ENCODE results near the gene SPDYE1. TPM values are rescaled to one million over a fixed set of nuclear protein-coding genes. Genes with fewer than 3 reads are reported as not detected.

Gene SPDYE1
- total and polyA plus RNA-seq, 2 of the 13 experiments (the other 11 are each of a cell fraction or from before 2014, with no cell fraction given) = not detected

DNA sequence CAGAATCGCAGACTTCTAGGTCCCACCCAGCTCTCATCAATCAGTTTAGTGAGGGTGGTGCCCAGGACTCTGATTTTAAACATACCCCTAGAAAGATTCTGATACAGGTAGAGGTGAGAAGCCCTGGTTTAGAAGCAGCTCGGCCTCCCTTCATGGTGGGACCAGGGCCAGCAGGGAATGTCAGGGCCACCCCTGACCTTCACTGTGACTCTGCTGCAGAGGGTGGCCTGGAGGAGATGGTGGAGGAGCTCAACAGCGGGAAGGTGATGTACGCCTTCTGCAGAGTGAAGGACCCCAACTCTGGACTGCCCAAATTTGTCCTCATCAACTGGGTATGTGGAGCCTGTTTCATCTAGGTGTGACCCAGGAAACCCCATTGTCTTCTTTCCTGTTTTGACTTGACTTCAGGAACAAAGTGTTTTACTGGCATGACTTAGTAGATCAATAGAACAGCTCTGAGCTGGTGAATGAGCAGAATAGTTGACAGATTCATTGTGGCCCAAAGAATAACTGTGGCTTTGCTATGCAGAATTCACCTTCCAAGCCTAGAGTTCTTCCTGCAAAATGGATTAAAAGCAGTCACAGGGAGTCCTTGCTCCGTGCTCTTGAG, 54.0 kb downstream of the SPDYE1 start:
- Histone ChIP-seq H3K27me3 (ENCODE audit: control insufficient read depth in 1 of 2, insufficient read depth in 2 of 2, low read length in 2 of 2) (no peaks in the 10 kb centered on the region), H2AFZ (ENCODE audit: low read length) (no peak overlapping the region), H3K36me3 (replicated peaks in 1 of 2; ENCODE audit: control insufficient read depth in 1 of 2, insufficient read depth in 2 of 2, low read length in 2 of 2) (peaks cover 13 to 47% of the 10 kb centered on the region in 2 experiments; a peak in 4 of 5 replicates), H3K79me2 (ENCODE audit: insufficient read depth, low read length) (peaks cover 8% of the 10 kb centered on the region), H3K9me3 (ENCODE audit: low read length) (no peaks in the 10 kb centered on the region), H3K4me1 (ENCODE audit: insufficient read depth, low read length) (peaks cover 12% of the 10 kb centered on the region), H4K20me1 (ENCODE audit: insufficient read depth, low read length) (no peaks in the 10 kb centered on the region), H3K4me3 (replicated peaks in 1 of 3; ENCODE audit: insufficient read depth in 1 of 3, low read depth in 2 of 3, low read length in 3 of 3) (no peak overlapping the region), H3K9ac (ENCODE audit: insufficient read depth, low read depth, low read length) (no peak overlapping the region), H3K4me2 (ENCODE audit: low read depth, low read length) (no peak overlapping the region), H3K27ac (ENCODE audit: extremely low read length, insufficient read depth, low read length) (no peak overlapping the region)
- in situ Hi-C loops (cut with HindIII; ENCODE audit: extremely low pct_ligation_motif_present, low pct_unique_long_range_greater_than_20kb) = no loop called here
- TF ChIP-seq, protein P1, sequence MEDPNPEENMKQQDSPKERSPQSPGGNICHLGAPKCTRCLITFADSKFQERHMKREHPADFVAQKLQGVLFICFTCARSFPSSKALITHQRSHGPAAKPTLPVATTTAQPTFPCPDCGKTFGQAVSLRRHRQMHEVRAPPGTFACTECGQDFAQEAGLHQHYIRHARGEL (CRISPR knock-in tag; IDR thresholded peaks at IDR 0.05) = no peak
- TF ChIP-seq NBN (conservative IDR thresholded peaks at IDR 0.05) (no peak), ZNF557 (CRISPR knock-in tag; IDR thresholded peaks at IDR 0.05) (no peak), MAFG (CRISPR knock-in tag; IDR thresholded peaks at IDR 0.05) (no peak), NFKBIZ (CRISPR knock-in tag; IDR thresholded peaks at IDR 0.05) (no peak), PHF5A (CRISPR knock-in tag; IDR thresholded peaks at IDR 0.05; ENCODE audit: low read depth, unreplicated experiment) (no peak), RFX1 (IDR thresholded peaks at IDR 0.05) (no peak), RAD21 (CRISPR knock-in tag; IDR thresholded peaks at IDR 0.05) (no peak), PAWR (CRISPR knock-in tag; IDR thresholded peaks at IDR 0.05; ENCODE audit: borderline replicate concordance) (no peak), ZNF326 (CRISPR knock-in tag; IDR thresholded peaks at IDR 0.05; ENCODE audit: borderline replicate concordance) (no peak), ZNF883 (CRISPR knock-in tag; IDR thresholded peaks at IDR 0.05; ENCODE audit: not compliant biosample characterization) (no peak), ZNF83 (CRISPR knock-in tag; IDR thresholded peaks at IDR 0.05; ENCODE audit: borderline replicate concordance) (no peak), DNMT1 (CRISPR knock-in tag; IDR thresholded peaks at IDR 0.05) (no peak), ZFP37 (CRISPR knock-in tag; IDR thresholded peaks at IDR 0.05; ENCODE audit: borderline replicate concordance) (no peak), HNRNPL (IDR thresholded peaks at IDR 0.05; ENCODE audit: low read depth, low read length) (no peak)
- TF ChIP-seq, protein P2, sequence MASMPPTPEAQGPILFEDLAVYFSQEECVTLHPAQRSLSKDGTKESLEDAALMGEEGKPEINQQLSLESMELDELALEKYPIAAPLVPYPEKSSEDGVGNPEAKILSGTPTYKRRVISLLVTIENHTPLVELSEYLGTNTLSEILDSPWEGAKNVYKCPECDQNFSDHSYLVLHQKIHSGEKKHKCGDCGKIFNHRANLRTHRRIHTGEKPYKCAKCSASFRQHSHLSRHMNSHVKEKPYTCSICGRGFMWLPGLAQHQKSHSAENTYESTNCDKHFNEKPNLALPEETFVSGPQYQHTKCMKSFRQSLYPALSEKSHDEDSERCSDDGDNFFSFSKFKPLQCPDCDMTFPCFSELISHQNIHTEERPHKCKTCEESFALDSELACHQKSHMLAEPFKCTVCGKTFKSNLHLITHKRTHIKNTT (CRISPR knock-in tag; IDR thresholded peaks at IDR 0.05) = no peak
- TF ChIP-seq, protein P3, sequence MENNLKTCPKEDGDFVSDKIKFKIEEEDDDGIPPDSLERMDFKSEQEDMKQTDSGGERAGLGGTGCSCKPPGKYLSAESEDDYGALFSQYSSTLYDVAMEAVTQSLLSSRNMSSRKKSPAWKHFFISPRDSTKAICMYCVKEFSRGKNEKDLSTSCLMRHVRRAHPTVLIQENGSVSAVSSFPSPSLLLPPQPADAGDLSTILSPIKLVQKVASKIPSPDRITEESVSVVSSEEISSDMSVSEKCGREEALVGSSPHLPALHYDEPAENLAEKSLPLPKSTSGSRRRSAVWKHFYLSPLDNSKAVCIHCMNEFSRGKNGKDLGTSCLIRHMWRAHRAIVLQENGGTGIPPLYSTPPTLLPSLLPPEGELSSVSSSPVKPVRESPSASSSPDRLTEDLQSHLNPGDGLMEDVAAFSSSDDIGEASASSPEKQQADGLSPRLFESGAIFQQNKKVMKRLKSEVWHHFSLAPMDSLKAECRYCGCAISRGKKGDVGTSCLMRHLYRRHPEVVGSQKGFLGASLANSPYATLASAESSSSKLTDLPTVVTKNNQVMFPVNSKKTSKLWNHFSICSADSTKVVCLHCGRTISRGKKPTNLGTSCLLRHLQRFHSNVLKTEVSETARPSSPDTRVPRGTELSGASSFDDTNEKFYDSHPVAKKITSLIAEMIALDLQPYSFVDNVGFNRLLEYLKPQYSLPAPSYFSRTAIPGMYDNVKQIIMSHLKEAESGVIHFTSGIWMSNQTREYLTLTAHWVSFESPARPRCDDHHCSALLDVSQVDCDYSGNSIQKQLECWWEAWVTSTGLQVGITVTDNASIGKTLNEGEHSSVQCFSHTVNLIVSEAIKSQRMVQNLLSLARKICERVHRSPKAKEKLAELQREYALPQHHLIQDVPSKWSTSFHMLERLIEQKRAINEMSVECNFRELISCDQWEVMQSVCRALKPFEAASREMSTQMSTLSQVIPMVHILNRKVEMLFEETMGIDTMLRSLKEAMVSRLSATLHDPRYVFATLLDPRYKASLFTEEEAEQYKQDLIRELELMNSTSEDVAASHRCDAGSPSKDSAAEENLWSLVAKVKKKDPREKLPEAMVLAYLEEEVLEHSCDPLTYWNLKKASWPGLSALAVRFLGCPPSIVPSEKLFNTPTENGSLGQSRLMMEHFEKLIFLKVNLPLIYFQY (CRISPR knock-in tag; IDR thresholded peaks at IDR 0.05; ENCODE audit: borderline replicate concordance) = no peak
- intact Hi-C loops (cut with micrococcal nuclease; ENCODE audit: unreplicated experiment) = no loop called here
- DNase-seq (ENCODE audit: low spot score) = no peak
- BruUV-seq (replicated peaks) = no TSS peak
- no peak for FAIRE-seq
- 100% methylated on average over 4 of the region's 5 CpGs for WGBS (ENCODE audit: low lambda C conversion rate)
- ChIA-PET POLR2A (interaction anchor here (1.2 kb wide), 1 partner anchor 8 kb away, joined by 3 read pairs; the partner anchor contains the start of gene DBNL), CTCF (ENCODE audit: low intra/inter-chr PET ratio, low total read pairs) (no interaction called here)
- no peak for ATAC-seq
